Measurements from ENCODE around the gene CCKAR.

The CCKAR gene

DNA sequence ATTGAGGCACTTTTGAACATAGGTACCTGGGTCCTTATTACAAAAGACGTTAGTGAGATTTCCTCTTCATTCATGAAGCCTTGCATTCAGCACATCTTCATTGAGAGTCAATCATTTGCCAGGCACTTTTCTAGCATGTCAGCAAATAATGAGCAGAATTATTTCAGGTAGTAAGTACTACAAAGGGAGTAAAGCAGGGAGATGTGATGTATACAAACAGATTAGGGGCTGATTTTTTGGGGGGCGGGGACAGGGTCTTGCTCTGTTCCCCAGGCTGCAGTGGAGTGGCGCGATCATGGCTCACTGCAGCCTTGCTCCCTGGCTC, 638 bp upstream of the CCKAR start:
- no peak for DNase-seq

DNA sequence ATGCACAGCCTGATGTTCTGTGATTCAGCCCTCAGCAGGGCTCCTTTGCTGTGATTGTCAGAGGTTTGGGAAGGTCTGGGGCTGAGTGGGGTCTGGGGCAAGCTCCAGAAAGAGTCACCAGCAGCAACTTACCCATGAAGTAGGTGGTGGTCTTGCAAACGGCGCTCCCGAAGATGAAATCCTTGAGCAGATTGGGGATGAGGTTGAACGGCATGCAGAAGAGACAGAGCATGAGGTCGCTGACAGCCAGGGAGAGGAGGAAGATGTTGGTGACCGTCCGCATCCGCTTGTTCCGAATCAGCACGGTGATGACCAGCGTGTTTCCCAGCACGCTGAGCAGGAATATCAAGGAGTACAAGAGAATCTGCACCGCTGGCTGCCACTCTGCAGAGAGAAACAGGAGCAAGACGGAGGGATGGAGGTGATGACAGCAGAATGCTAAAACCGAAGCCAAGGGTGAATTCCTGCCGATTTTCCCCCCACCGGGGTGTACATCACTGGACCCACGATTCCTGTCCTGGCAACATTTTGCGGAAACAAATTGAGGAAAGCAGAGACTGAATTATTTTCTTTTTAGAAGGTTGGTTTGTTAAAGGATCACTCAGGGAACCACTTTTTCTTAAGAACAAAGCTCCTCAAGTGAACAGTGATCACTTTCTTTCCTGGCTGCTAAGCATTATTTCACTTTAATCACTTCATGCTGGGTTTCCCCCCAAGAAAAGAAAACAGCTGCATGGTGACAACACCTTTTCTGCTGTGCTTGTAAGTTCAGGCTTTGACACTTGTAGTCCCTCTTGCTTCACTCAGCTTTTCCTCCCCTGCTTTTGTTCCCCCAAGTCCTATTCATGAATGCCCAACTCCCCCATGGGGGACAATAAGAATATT, 941 bp downstream of the CCKAR start:
- peak; percentile 15 for DNase-seq

DNA sequence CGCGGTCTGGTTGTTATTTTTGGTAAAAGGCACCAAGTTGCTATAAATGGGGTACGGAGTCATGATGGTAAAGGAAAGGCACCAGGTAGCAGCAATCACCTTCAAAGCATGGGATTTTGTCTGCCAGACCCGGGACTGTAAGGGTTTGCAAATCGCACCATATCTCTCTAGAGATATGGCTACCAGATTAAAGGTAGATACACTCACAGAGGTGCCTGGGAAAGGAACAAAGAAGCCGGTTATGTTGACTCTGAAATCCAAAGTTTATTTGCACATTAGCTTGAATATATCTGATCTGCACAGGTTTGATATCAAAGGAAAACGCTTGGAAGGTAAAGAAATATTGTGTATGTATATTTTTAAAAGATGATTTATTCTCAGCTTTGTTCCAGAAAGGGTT, 4.6 kb downstream of the CCKAR start:
- no peak for DNase-seq

DNA sequence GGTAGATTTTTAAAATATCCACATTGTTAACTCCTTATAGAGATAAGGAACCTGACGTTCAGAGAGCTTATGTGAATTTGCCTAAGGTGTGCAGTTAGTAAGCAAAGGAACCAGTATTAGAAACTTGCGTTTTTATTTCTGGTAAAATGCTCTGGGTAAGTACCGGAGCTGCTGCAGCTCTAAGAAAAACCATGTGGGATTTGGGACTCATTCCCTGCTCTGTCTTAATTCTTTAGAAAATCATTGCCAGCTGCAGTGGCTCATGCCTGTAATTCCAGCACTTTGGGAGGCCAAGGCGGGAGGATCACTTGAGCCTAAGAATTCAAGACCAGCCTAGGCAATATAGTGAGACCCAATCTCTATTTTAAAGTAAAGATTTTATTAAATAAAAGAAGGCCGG, 5.8 kb downstream of the CCKAR start:
- peak; percentile 38 for DNase-seq

DNA sequence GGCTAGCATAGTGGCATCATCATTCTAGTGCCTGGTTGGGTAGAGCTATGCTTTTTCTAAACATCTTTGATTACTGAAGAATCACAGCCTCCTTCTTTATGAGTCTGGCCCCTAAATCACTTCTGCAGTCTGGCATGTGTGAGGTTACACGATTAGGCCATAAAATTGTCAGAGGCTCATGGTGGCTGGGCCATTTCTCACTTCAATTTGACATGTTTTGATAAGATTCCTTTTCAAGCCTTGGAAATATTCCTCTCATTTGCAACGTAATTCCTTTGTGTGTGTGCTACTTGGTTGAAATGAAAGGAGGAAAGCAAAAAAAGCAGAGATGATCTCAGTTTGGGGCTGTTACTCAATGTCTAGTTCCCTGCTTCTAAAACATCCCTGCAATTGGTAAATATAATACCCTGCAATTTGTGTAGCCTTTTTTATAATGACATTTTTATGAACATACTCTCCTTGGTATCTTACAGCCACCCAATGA, 6.2 kb downstream of the CCKAR start:
- no peak for DNase-seq

DNA sequence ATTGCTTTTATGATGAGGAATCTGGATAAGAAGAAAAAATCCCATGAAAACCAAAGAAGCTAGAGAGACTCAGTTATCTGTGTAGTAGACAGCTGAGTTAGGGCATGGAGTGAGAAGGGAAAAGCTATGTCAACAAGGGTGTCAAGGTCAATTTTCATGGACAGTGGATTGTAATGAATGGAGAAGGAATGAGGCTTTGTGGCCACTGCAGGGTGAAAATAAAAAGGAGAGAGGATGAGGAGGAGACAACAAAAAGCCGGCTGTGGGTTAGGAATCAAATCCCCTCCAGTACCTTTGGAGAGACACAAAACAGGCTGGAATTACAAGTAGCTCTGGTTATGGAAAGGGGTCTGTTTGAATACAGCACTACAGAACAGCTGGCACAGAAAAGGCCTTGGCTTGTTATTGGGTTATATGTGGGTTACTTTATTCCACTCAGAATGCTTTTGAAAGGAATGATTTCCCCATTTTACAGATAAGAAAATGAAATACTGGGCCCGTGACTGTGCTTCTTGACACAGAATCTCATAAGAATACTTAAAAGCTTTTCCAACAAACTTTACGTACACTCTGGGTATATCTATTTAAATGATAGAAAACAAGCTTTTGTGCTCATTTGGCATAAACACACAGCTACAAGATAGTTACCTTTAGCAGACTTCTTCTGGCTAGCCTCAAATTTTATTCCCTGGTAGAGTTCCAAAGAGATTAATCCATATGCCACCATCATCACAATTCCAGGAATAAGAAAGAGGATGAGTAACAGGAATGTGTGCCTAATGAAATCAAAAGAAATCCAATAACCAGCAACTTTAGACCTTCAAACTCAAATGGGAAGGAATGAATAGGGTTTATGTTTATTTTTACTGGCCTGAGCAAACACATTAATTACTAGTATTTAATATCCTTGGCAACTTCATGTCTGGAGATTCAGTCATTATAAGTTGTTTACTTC, 7.5 kb downstream of the CCKAR start:
- no peak for DNase-seq

DNA sequence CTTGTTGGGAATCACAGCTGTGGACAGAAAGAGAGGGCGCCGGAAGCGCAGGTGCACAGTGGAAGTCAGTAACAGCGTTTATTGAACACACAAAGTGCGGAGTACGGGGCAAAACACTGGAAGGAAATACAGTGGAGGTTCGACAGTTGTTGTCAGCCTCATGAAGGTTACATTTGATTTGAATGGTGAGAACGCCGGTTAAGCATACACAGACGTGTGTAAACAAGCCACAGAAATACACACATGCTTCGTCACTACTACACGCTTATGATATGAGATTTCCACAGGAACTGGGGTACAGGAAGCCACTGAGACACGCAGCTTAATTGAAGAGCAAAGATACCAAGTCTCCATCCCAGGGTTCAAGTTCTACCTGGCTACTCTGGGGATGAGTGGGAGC, 12.0 kb downstream of the CCKAR start:
- DNase-seq = no peak

DNA sequence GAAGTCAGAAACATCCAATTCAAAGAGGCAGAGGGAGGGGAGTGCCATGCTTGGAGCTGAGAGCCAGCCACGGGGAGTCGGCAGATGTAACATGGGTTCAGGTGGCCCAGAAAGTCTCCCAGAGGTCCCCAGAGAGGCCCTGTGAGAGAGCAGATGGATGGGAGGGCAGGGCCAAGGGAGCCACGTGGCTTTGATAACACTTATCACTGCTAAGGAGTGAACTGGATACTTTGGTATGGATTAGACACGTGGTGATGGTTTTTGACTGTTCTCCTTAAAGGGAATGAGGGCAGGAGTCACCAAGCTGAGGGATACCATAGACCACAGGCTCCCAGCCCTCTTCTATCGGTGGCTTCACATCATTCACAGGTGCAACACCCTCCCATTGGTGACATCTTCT, 13.7 kb downstream of the CCKAR start:
- no peak for DNase-seq

DNA sequence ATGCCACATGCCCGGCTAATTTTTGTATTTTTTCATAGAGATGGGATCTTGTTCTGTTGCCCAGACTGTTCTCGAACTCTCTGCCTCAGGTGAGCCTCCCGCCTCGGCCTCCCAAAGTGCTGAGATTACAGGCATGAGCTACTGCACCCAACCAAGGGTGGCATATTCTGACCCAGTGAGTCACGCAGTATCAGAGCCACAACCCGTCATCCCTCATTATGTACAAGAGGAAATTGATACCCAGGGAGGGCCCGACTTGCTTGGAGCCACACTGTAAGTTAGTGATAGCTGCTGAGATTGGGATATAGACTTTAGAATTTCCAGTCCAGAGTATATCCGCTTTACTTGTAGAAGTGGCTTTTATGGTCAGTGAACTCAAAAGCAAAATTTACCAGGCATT, 14.6 kb downstream of the CCKAR start:
- no peak for DNase-seq

DNA sequence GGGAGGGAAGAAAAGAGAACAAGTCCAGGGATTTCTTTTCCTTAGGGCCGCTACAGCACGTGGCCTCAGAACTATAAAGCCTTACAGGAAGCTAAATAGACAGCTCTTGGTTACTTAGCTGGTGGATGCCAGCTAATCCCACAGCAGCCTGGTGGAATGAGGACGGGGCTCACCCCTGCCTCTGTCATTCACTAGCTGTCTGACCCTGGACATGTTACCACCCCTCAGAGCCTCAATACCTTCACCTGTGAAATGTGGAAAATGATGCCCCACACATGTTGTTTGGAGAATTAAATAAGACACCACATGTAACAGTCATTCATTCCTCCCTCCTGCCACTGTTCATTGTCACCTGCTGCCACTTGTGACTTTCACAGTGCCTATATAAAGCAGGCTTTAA, 15.7 kb downstream of the CCKAR start:
- DNase-seq = no peak

DNA sequence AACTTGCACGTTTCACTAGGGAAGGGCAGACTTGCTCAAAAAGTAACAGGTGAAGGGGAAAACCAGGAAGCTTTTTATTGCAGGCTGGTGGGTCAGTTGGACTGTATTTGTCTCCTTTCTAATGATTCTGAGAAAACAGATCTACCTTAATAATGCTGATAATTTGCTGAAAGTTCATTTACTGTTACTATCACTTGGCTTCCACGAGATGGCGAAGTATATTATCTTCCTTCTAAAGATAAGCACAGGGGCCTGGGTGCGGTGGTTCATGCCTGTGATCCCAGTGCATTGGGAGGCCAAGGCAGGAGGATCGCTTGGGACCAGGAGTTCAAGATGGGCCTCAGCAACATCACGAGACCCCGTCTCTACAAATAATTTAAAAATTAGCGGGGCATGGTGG, 16.4 kb downstream of the CCKAR start:
- no peak for DNase-seq

DNA sequence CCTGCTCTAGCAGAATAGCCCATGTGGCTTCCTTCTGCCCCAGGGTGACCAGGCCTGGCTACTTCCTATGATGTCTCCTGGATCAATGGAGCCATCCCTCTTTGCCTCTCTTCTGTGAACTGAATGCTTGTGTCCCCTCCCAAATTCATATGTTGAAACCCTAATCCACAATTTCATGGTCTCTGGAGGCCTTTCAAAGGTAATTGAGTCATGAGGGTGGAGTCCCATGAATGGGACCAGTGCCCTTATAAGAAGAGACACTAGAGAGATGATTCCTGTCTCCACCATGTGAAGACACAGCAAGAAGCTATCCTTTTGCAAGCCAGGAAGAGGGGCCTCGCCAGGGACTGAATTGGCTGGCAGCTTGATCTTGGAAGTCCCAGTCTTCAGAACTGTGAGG, 18.4 kb downstream of the CCKAR start:
- no peak for DNase-seq

DNA sequence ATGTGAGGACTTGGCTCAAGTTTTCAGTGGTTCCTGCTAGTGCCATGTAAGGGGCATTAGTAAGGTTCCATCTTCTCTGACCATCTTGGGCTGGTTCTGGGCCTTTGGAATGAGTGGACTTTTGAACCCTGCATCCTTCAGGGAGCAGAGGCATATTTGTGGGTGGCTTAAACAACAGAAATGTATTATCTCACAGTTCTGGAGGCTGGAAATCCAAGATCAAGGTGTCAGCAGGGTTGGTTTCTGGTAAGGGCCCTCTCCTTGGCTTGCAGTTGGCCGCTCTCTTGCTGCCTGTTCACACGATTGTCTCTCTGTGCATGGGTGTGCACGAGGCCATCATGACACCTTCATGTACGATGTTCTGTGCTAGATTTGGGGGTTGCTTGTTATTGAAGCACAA, 21.3 kb downstream of the CCKAR start:
- DNase-seq = no peak

DNA sequence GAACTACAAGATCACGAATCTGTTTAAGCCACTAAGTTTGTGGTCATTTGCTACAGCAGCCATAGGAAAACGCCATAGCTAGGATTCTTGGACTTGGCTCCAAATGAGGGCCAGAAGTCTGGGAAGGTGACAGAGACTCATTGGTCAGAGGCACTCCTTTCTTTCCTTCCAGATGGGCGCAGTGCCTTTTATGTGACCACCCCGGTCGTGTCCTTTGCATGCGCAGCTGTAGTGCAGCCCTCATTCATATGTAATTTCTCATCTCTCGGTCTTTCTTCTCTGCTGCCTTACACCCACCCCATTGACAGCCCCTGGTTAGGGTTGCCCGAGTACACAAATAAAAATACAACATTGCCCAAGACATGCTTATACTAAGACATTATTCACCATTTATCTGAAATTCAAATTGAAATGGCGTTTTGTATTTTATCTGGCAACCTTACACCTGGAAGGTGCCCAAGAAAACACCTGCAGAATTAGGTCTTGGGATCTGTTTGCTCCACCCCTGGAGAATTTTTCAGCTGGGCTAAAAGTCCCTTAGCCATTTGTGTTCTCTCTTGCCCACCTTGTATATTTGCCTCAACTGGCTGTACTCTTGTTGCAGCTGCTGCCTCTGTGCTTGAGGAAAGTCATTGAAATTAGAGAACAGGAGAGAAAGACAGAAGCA, 21.9 kb downstream of the CCKAR start:
- no peak for DNase-seq

DNA sequence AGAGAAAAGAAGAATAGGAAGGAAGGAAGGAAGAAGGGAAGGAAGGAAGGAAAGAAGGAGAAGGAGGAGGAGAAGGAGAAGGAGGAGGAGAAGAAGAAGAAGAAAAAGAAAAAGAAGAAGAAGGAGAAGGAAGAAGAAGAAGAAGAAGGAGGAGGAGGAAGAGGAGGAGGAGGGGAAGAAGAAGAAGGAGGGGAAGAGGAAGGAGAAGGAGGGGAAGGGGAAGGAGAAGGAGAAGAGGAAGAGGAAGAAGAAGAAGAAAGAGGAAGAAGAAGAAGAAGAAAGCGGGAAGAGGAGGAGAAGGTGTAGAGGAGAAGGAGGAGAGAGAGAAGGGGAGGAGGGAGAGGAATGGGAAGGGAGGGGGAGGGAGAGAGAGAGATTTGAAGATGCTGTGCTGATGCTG, 22.6 kb downstream of the CCKAR start:
- DNase-seq = no peak

DNA sequence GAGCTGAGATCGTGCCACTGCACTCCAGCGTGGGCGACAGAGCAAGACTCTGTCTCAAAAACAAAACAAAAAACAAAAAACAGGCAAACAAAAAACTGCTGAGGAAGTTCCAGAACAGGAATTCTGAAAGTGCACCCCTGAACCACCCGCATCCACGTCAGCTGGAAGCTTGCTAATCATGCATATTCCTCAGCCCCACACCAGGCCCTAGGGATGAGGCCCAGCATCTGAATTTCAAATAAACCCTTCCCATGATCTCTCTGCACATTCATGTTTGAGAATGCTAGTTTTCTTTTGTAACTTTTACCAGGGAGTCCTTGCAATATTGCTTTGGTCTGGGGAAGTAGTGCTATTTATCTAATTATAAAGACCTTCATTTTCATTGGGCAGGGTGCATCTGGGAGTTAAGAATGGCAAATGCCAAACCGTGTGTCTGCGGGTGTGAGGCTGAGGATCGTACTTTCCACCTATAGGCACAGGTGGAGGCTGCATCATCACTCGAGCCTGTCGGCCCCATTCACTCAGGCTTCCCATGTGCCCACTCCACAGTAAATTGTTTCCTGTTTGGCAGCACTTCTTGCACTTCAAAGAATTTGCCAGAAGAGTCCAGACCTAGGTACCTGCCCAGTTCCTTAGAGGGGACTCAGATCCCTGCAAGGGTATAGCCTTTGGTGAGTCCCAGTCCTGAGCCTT, 23.6 kb downstream of the CCKAR start:
- DNase-seq = no peak

DNA sequence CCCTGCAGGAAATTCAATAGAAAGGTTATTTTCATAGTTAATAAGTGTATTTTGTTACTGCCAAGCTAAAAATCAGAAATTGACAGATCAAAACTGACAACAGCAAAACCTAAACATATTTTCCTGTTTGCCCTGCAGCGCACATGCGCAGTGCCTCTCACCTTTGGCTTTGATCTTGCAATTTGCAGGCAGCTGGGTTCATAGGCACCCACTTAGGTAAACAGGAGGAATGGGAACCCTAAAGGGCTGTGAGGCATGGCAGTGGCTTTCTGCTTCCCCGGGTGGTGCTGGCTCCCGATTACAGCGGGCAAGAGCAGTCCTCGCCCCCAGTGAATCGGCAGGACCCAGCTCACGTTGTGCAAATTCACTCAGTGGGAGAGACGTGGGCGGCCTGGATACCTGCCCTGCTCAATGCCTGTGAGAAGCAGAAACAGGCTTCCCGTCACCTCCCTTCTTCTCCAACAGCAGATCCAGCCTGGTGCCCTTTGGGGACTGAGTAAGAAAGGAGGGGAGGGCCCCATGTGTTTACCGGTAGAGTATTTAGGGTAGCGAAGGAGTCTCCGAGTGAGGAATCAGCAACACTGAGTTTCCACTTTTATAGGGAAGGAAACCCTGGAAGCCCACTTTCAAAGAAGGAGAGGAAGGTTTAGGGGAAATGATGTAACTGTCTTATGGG, 25.7 kb downstream of the CCKAR start:
- no peak for DNase-seq

DNA sequence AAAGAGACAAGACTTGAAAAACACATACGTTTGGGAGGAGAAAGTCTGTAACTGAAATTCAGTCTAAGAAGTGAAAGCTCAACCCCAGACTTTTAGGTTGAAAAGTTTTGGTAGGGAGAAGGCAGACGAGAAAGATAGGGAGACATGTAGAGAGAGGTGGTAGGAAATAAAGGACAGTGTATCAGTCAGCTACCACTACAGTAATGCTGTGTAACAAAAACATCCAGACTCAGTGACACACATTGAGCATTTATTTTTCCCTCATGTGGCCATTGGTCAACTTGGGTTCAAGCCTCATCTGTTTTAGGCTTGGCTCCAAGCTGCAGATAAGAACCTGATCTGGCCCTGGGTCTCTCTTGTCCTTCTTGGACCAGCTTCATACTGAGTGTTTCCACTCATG, 26.9 kb downstream of the CCKAR start:
- no peak for DNase-seq

DNA sequence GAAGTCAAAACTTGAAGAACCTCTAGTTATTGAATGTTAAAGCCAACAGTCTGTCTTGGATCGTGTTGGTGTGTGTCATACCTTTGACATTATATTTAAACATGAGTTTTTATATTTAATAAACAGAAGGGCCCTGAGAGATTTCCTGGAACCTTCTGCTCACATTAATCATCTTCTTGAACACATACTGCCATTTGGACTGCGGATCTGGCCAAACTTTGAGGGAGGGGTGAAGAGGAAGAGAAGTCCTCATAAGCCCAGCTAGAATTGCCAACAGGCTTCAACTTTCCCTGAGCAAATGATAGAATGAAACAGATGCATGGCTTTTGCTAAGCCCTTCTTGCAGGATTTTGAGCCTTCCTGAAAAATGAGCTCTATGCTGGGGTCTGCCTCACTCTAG, 27.4 kb downstream of the CCKAR start:
- DNase-seq = no peak

DNA sequence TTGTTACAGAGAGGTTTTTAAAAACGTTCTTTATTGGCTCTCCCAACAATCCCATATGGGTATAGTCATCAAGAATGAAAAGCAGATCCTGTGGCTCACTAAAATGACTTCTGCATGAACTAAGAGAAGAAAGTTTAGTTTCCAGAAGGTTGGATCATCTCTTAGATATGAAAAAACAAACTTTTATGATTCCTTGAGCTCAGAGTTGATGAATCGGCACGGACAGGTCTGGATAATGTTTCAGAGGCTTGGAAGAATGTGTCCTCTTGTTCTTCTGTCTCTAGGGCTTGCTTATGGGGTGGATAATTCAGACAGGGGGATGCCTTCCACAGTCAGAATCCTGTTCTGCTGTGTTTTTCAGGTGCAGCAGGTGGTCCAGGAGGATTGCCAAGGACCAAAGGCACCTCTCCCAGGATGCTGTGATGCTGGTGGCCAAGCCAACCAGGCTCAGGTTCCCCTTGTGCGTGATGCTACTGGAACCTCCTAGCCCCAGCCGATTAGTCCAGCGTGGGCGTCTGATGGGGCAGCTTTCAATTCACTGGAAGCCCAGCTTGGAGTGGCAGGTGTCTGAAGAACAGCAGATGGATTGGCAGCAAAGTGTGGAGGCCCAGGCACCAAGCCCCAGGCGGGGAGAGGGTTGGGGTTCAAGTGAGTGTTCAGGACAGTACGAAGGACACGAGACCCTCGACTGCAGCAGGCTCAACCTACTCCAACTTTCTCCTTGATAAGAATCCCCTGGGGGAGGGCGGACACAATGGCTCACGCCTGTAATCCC, 30.3 kb downstream of the CCKAR start:
- DNase-seq = peak; percentile 54

Data from fibroblast of skin of scalp (primary cell).